OCI-LY7 (cell line): ENCODE data around the gene FOXO6. TPM values are rescaled to one million over a fixed set of nuclear protein-coding genes. Genes with fewer than 3 reads are reported as not detected.

Source experiments
- BruUV-seq: library from RNA; stranded (reverse); fragments of 400-500 nt; replicated peaks from 2 replicates; lab custom pipeline; 2021; lab: Mats Ljungman, UMichigan
- CTCF ChIA-PET: fragments of 300-600 bp; sonication (Branson Sonifier 250); formaldehyde crosslinking; loops from one replicate; lab custom pipeline; 2022; ENCODE audit warnings: antibody characterized with exemption; ENCODE audit not compliant: unreplicated experiment; lab: Charles Lee
- POLR2A ChIA-PET: fragments of 300-600 bp; sonication (Branson Sonifier 250); formaldehyde crosslinking; loops from one replicate; lab custom pipeline; 2022; ENCODE audit warnings: antibody characterized with exemption; lab: Charles Lee
- DNase-seq: peaks from one replicate; pipeline ENCODE4 v3.0.0-alpha.2; 2015; ENCODE audit warnings: low spot score
- H2AFZ ChIP-seq: fragments of 200-600 bp; sonication (generic), shearing (Covaris generic); 2 replicates; pipeline ENCODE4 v1.6.1; 2014; ENCODE audit warnings: mild to moderate bottlenecking, antibody characterized with exemption, low read length, moderate library complexity
- H3K27ac ChIP-seq: fragments of 200-600 bp; sonication (generic); 2 replicates; pipeline ENCODE4 v1.5.1; 2014; ENCODE audit warnings: mixed run types, low read depth, mild to moderate bottlenecking, moderate library complexity, low read length, inconsistent platforms; ENCODE audit not compliant: poor library complexity, severe bottlenecking
- H3K36me3 ChIP-seq: fragments of 200-600 bp; sonication (generic); 2 replicates; pipeline ENCODE4 v1.6.1; 2014; ENCODE audit warnings: mild to moderate bottlenecking, antibody characterized with exemption, low read length, moderate library complexity, mixed read lengths; ENCODE audit not compliant: insufficient read depth
- H3K4me1 ChIP-seq: fragments of 200-600 bp; sonication (generic); 2 replicates; pipeline ENCODE4 v1.5.1; 2014; ENCODE audit warnings: mild to moderate bottlenecking, low read length; ENCODE audit not compliant: insufficient read depth, poor library complexity, severe bottlenecking
- H3K4me2 ChIP-seq: fragments of 200-600 bp; sonication (generic); 2 replicates; pipeline ENCODE4 v1.6.1; 2014; ENCODE audit warnings: mild to moderate bottlenecking, low read length
- H3K4me3 ChIP-seq: fragments of 200-600 bp; sonication (generic); 2 replicates; pipeline ENCODE4 v1.5.1; 2014; ENCODE audit warnings: mild to moderate bottlenecking, low read depth, low read length; ENCODE audit not compliant: poor library complexity, severe bottlenecking
- H3K79me2 ChIP-seq: fragments of 200-600 bp; sonication (generic); 2 replicates; pipeline ENCODE4 v1.6.1; 2016; ENCODE audit warnings: low read depth, mild to moderate bottlenecking, low read length, moderate library complexity, mixed read lengths; ENCODE audit not compliant: insufficient read depth
- H3K9me2 ChIP-seq: fragments of 200-600 bp; sonication (generic); 2 replicates; pipeline ENCODE4 v1.6.1; 2016; ENCODE audit warnings: mild to moderate bottlenecking, low read length, mixed read lengths; ENCODE audit not compliant: insufficient read depth
- H3K9me3 ChIP-seq: fragments of 200-600 bp; sonication (generic); 2 replicates; pipeline ENCODE4 v1.6.1; 2014; ENCODE audit warnings: mild to moderate bottlenecking, mixed run types, low read length, mixed read lengths
- H4K20me1 ChIP-seq: fragments of 200-600 bp; sonication (generic); 2 replicates; pipeline ENCODE4 v1.6.1; 2014; ENCODE audit warnings: mild to moderate bottlenecking, antibody characterized with exemption, low read length, moderate library complexity, mixed read lengths; ENCODE audit not compliant: insufficient read depth
- EZH2phosphoT487 ChIP-seq: fragments of 200-600 bp; sonication (generic); IDR thresholded peaks from 2 replicates; pipeline ENCODE4 v1.6.1; 2018; ENCODE audit warnings: low read depth, borderline replicate concordance, mild to moderate bottlenecking, mixed run types, antibody characterized with exemption, low read length, moderate library complexity, mixed read lengths
- intact Hi-C: fragments of 100-400 bp; cut with micrococcal nuclease; formaldehyde crosslinking; loops from one replicate; pipeline ENCODE4 v1.10.0; 2022; ENCODE audit not compliant: unreplicated experiment
- total RNA-seq, 2 experiments: library from RNA; depleted of rRNA in 1 of 2; stranded (reverse); fragments of >200 nt in 1 of 2; shearing (Covaris generic) in 1 of 2; gene quantifications; 2 replicates each; pipeline ENCODE4 v1.2.3, GENCODE V29; 2014 to 2022
- TF ChIP-seq, protein P1 (sequence below): fragments of 200-600 bp; sonication (generic); conservative IDR thresholded peaks from 2 replicates; pipeline ENCODE4 v1.5.1; 2014; ENCODE audit warnings: mild to moderate bottlenecking, antibody characterized with exemption, low read length, moderate library complexity, mixed read lengths

Gene FOXO6
- total RNA-seq, 2 experiments from 2014 or later: not detected

DNA sequence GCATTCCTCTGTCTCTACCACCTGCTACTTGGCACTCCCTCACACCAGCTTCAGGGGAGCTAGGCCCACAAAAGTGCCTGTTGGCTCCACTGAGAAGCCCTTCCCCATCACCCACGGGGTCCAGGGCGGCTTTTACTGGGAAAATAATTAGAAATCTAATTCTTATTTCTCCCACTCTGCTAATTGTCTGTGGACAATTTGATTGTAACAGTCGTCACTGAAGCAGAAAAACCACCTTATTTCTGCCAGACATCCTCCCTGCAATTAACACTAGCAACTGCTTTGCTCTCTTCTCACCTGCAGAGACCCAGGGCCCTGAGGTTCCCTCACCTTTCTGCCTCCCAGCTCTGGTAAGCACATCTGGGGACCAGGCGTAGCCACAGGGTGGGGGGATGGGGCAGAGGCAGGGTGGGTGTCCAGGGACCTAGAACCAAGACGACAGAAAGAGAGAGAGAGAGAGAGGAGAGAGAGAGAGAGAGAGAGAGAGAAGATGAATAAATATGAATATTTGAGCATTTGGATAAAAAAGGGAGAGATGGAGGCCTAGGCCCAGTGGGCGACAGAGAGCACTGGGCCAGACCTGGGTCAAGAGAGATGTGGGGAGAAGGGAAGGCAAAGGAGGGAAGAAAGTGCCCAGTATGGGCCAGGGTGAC is 32.6 kb downstream of the FOXO6 start:
- Histone ChIP-seq H3K4me2 (no peak overlapping the region), H3K4me3 (no peak overlapping the region), H3K79me2 (no peaks in the 10 kb centered on the region), H3K27ac (no peak overlapping the region), H2AFZ (no peak overlapping the region), H3K9me3 (no peaks in the 10 kb centered on the region), H4K20me1 (no peaks in the 10 kb centered on the region; the same call in 1 of the 2 replicates), H3K9me2 (no peaks in the 10 kb centered on the region), H3K4me1 (no peaks in the 10 kb centered on the region), H3K36me3 (no peaks in the 10 kb centered on the region)
- intact Hi-C loops: no loop called here
- CTCF ChIA-PET: no interaction called here
- no TSS peak for BruUV-seq
- TF ChIP-seq, protein P1, sequence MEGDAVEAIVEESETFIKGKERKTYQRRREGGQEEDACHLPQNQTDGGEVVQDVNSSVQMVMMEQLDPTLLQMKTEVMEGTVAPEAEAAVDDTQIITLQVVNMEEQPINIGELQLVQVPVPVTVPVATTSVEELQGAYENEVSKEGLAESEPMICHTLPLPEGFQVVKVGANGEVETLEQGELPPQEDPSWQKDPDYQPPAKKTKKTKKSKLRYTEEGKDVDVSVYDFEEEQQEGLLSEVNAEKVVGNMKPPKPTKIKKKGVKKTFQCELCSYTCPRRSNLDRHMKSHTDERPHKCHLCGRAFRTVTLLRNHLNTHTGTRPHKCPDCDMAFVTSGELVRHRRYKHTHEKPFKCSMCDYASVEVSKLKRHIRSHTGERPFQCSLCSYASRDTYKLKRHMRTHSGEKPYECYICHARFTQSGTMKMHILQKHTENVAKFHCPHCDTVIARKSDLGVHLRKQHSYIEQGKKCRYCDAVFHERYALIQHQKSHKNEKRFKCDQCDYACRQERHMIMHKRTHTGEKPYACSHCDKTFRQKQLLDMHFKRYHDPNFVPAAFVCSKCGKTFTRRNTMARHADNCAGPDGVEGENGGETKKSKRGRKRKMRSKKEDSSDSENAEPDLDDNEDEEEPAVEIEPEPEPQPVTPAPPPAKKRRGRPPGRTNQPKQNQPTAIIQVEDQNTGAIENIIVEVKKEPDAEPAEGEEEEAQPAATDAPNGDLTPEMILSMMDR: no peak
- no peak for TF ChIP-seq EZH2phosphoT487
- POLR2A ChIA-PET: interaction anchor here (0.7 kb wide), 1 partner anchor 152 kb away, joined by 3 read pairs; the partner anchor contains the start of gene SCMH1
- DNase-seq: no peak

DNA sequence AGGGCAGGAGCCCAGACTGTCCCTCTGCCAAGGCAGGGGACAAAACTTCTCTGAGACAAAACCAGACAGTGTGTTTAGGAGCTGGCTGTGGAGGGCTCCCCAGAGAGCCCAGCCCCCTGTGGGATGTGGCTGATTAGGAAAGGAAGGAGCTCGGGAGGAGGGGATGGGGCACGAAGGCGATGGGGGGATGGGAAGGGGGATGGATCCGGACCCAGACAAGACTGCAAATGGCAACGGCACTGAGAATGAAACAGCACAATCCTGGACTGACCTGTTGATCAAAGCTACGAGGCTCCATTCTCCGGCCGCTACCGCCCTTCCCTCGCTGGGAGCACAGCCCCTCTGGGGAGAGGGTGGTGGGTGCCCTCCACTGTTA is 33.1 kb downstream of the FOXO6 start:
- Histone ChIP-seq H3K4me3 (no peak overlapping the region), H3K36me3 (no peaks in the 10 kb centered on the region), H3K27ac (no peak overlapping the region), H2AFZ (no peak overlapping the region), H3K79me2 (no peaks in the 10 kb centered on the region), H4K20me1 (no peaks in the 10 kb centered on the region; the same call in 1 of the 2 replicates), H3K9me3 (no peaks in the 10 kb centered on the region), H3K9me2 (no peaks in the 10 kb centered on the region), H3K4me1 (no peaks in the 10 kb centered on the region), H3K4me2 (no peak overlapping the region)
- intact Hi-C loops: no loop called here
- TF ChIP-seq, protein P1: no peak
- no peak for TF ChIP-seq EZH2phosphoT487
- CTCF ChIA-PET: interaction anchor here (0.6 kb wide), 1 partner anchor 15 kb away, joined by 3 read pairs; no protein-coding TSS in a partner anchor
- POLR2A ChIA-PET: interaction anchor here (0.7 kb wide), 1 partner anchor 152 kb away, joined by 3 read pairs; the partner anchor contains the start of gene SCMH1
- DNase-seq: no peak
- no TSS peak for BruUV-seq
